ENCODE results near the gene SMG6.
"Not testable (repeated sequence)": the region's sequence is repeated elsewhere in the genome, so short reads cannot be mapped to it uniquely, and the experiment has no call there.

The SMG6 gene

DNA sequence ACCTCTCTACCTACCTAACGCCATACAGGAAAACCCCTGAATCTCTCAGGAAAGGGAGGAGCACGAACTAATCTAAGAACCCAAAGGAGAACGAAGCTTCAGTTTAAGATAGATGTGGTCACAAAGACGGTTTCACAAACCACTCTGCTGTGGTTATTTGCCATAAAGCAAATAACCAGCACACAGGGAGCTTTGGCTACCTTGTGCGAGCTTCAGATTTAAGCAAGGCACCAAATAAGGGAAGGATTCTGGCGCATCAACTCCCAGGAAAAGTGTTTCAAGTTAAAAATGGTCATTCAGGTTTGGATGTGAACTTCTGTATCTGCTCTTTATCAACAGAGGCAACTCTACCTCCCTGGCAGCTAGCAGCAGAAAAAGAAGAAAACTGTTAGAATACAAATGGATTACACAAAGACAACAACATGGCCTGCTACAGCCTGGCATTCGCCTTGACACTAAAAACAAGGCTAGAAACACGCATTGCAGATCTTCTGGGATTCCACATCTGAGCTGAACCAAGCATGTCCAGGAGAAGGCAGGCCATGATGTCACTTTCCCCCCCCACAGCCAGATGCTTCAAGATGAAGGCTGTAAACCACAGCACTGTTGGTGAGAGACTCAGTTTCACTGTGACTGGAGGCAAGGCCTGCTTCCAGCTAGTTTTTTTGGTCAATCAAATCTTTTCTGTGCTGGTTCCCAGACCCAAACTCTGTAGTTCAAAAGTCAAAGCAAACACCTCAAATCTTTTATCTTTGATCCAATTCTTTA lies 43.6 kb downstream of the SMG6 start:
- no peak for DNase-seq

- not testable (repeated sequence) for DNase-seq
Observed at GRCh38 chr17:2258830-2259229, 44.8 kb downstream of the SMG6 start.

DNA sequence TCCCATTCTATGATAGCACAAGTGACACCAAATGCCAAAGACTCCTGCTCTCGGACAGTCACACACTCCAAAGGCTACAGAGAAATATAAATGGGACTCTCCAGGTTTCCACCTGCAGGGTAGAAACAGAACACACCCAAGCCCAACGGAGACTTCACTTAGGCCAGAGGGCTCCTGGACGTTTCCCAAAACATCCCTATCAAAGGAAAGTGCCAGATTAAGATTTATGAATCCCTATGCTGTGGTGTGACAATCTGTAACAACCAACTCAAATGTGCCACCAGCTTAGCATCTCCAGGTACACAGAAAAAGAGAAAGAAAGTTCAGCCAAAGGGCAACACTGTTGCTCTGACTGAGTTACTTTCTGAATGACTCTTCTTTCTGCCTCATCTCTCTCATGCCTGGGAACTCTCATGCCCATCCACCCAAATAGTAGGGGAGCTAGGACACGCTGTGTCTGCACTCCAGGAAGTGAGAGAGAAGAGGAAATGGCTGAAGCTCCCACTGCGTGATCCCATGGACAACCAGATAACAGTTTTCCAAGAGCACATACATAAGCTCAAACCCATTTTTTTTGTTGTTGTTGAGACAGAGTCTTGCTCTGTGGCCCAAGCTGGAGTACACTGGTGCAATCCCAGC lies 49.7 kb downstream of the SMG6 start:
- no peak for DNase-seq

- no peak for DNase-seq
Observed at GRCh38 chr17:2253362-2253761, 50.2 kb downstream of the SMG6 start.

GRCh38 chr17:2251098-2251497 lies 52.5 kb downstream of the SMG6 start:
- no peak for DNase-seq

DNA sequence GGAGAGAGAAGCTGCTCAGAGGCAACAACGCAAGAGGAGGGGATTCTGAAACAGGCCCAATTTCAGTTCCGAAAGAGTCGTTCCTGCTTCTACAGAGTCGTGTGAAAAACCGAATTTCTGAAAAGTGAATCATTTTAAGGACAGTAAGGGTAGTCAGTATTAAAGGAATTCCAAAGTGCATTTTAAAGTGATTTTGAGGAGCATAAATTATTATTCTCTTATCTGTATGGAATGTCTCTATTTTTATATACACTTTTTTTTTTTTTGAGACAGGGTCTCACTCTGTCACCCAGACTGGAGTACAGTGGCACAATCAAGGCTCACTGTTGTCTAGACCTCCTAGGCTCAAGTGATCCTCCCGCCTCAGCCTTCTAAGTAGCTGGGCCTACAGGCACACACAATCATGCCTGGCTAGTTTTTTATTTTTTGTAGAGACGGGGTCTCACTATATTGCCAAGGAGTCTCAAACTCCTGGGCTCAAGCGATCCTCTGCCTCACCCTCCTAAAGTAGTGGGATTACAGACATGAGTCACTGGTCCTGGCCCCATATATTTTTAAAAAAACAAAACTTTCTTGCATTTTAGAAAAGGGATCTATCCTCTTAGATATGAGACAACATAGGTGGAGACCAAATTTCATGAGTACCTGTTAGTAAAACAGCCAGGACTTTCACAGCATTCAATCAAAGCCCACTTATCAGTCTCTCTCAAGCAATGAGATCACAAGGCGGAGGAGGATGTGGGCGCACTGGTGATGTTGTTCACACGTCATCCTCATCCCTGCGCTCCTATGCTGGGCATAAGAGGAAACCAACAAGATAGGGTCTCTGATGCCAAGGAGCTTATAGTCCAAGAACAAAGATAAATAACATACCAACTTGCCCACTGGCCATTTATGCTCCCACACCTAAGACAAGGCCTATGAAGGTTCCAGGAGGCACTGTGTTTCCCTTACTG lies 53.2 kb downstream of the SMG6 start:
- no peak for DNase-seq

DNA sequence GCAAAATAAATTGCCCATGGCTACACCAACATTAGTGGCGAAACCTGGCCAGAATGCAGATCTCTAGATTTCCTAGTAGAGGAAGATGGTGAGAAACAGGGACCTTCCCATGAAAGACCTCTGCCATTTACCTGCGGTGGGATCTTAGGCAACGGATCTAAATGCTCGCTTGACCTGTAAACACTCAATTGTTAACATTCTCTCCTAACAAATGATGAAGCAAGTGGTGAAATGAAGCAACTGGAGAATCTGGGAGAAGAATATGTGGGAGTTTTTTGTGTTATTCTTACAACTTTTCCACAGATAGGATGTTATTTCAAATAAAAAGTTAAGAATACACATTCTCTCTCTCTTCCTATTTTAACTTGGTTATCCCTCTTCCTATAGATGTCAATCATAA lies 56.6 kb downstream of the SMG6 start:
- no peak for DNase-seq

GRCh38 chr17:2244545-2245525 lies 58.8 kb downstream of the SMG6 start:
- peak; percentile 77 for DNase-seq

GRCh38 chr17:2243953-2244352 lies 59.6 kb downstream of the SMG6 start:
- no peak for DNase-seq

DNA sequence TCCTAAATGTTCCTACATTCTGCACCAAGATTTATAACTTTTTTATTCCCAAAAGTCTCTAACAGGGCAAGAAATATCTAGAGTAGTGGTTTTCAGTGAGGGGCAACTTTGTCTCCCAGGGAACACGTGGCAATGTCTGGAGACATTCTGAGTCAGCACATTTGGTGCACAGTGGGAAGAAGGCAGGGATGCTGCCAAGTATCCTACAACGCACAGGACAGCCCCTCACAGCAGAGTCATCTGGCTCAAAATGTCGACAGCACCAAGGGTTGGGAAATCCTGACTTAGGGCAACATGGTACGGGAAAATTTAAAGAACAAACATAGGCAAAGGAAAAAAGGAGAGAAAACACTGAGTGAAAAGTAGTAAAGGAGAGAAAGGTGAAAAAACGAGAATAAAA lies 61.8 kb downstream of the SMG6 start:
- DNase-seq, result no peak

DNA sequence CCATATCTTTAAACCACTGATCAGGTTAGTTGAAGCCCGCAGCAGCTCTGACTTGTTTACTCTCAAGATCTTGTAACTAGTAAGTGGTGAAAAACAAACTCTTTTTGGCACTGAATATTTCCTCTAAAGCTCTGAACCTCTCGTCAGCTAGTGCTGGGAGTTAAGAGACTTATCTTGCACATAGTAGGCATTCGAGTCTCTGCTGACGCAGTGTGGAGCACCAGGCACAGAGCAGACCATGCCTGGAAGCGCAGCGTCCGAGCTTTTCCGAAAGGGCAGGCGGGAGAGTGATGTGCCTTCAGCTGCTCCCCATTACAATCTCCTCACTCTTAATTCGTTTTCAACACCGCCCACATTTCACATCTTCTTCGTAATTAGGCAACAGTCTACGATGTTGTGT lies 63.0 kb downstream of the SMG6 start:
- no peak for DNase-seq

DNA sequence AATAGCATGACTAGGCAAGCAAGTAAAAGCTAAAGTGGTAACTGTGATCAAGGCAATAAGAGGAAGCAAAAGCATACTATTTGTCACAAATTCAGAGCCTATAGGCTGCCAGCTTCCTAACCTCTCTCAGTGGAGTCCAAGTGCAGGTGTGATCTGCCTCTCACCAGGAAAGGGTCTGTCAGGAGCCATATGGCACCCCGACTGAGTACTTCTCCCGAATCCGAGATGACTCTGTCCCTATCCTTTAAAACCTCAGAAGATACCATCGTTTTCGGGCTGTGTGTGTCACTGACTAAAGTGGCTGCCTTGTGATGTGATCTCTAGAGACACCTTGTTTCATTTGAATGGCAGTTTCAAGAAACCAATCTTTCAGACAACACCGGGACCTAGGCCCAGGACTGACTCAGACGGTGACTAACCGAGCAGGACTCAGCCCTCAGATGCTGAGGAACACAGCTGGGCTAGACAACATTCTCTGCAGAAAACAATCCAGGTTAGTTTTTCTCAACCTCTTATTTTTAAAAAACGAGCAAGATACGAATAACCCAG lies 63.6 kb downstream of the SMG6 start:
- DNase-seq, result no peak

DNA sequence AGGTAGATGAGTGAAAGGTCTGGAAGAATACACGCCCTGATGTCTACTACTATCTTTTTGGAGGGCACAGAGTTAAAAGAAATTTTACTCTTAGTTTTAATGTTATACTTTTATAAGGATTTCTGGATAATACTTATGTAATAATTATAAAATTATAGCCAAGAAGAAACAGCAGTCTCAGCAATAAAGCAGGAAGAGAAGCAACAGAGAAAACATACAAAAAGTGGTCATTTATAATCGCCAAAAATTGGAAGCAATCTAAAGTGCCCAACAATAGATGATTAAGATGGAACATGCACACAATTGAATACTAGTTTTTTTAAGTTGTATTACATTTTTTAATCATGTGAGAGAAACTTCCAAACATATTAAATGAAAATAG lies 64.4 kb downstream of the SMG6 start:
- DNase-seq, result no peak

- peak; percentile 48 for DNase-seq
Observed at GRCh38 chr17:2238432-2239169, 65.0 kb downstream of the SMG6 start.

GRCh38 chr17:2237950-2238349 lies 65.6 kb downstream of the SMG6 start:
- DNase-seq, result no peak

GRCh38 chr17:2237521-2237921 lies 66.1 kb downstream of the SMG6 start:
- DNase-seq, result no peak

- DNase-seq, result no peak
Observed at GRCh38 chr17:2235792-2236366, 67.7 kb downstream of the SMG6 start.

- no peak for DNase-seq
Observed at GRCh38 chr17:2235265-2235664, 68.3 kb downstream of the SMG6 start.

GRCh38 chr17:2233441-2233947 lies 70.1 kb downstream of the SMG6 start:
- DNase-seq, result no peak

DNA sequence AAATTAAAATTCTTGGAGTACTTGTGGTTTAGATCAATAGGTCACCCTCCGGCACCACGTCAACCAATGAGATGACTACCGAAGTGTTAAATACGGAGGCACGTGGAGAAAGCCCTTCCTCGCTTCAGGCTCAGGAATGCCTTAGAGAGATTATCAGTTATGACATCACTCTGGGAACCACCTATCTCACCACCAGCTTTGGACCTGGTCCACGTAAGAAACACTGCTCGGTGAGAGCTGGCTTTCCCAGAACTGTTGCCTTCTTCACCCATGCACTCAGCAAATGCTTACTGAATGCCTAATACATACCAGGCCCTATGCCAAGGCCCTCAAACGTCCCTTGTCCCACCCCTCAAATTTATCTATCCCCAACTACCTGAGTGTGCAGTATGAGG lies 71.3 kb downstream of the SMG6 start:
- no peak for DNase-seq

GRCh38 chr17:2230877-2231276 lies 72.7 kb downstream of the SMG6 start:
- DNase-seq, result no peak
